DOHH2 (cell line): Measurements from ENCODE around the gene C20orf173.
A peak's percentile ranks its signal among the peaks of the same experiment; 100 is the strongest.

Source experiments
- H3F3A ChIP-seq: fragments of 200-600 bp; sonication (generic), shearing (Covaris generic); 2 replicates; pipeline ENCODE4 v1.6.0; 2016; ENCODE audit warnings: antibody characterized with exemption, mild to moderate bottlenecking; ENCODE audit not compliant: control insufficient read depth, insufficient read depth
- H3K27ac ChIP-seq: fragments of 200-600 bp; sonication (generic); 2 replicates; pipeline ENCODE4 v1.5.1; 2014; ENCODE audit warnings: low read depth, mild to moderate bottlenecking, low read length, moderate library complexity
- H3K27me3 ChIP-seq: fragments of 200-600 bp; sonication (generic); 2 replicates; pipeline ENCODE4 v1.6.1; 2014; ENCODE audit warnings: mild to moderate bottlenecking, low read length, mixed read lengths; ENCODE audit not compliant: control insufficient read depth
- H3K36me3 ChIP-seq: fragments of 200-600 bp; sonication (generic); 2 replicates; pipeline ENCODE4 v1.6.1; 2014; ENCODE audit warnings: mild to moderate bottlenecking, low read length, moderate library complexity, mixed read lengths; ENCODE audit not compliant: control insufficient read depth
- H3K4me1 ChIP-seq: fragments of 200-600 bp; sonication (generic); 2 replicates; pipeline ENCODE4 v1.6.1; 2014; ENCODE audit warnings: mild to moderate bottlenecking, low read length, mixed read lengths; ENCODE audit not compliant: control insufficient read depth
- H3K4me2 ChIP-seq: fragments of 200-600 bp; sonication (generic); 2 replicates; pipeline ENCODE4 v1.6.0; 2014; ENCODE audit warnings: mild to moderate bottlenecking, low read length, moderate library complexity
- H3K4me3 ChIP-seq: fragments of 200-600 bp; sonication (generic); 2 replicates; pipeline ENCODE4 v1.5.1; 2014; ENCODE audit warnings: mild to moderate bottlenecking, low read length, mixed read lengths
- H3K79me2 ChIP-seq: fragments of 200-600 bp; sonication (generic); 2 replicates; pipeline ENCODE4 v1.6.1; 2014; ENCODE audit warnings: mild to moderate bottlenecking, low read length, mixed read lengths; ENCODE audit not compliant: control insufficient read depth
- H3K9me2 ChIP-seq: fragments of 200-600 bp; sonication (generic); replicated peaks from 2 replicates; pipeline ENCODE4 v1.6.1; 2014; ENCODE audit warnings: mild to moderate bottlenecking, low read length, mixed read lengths; ENCODE audit not compliant: control insufficient read depth
- H3K9me3 ChIP-seq: fragments of 200-600 bp; sonication (generic); 2 replicates; pipeline ENCODE4 v1.6.1; 2014; ENCODE audit warnings: antibody characterized with exemption, low read length, mixed read lengths; ENCODE audit not compliant: control insufficient read depth, insufficient read depth
- H4K20me1 ChIP-seq: fragments of 200-600 bp; sonication (generic); 2 replicates; pipeline ENCODE4 v1.6.0; 2014; ENCODE audit warnings: low read depth, mild to moderate bottlenecking, antibody characterized with exemption, low read length, moderate library complexity; ENCODE audit not compliant: control insufficient read depth, insufficient read depth
- EZH2phosphoT487 ChIP-seq: fragments of 200-600 bp; sonication (generic); IDR thresholded peaks from 2 replicates; pipeline ENCODE4 v1.6.1; 2017; ENCODE audit warnings: borderline replicate concordance, mild to moderate bottlenecking, antibody characterized with exemption, low read length, moderate library complexity, mixed read lengths
- TF ChIP-seq, protein P1 (sequence below): fragments of 200-600 bp; sonication (generic); IDR thresholded peaks from one replicate; pipeline ENCODE4 v1.5.1; 2014; ENCODE audit warnings: antibody characterized with exemption, mild to moderate bottlenecking, low read depth, low read length; ENCODE audit not compliant: poor library complexity, severe bottlenecking

The C20orf173 gene

DNA sequence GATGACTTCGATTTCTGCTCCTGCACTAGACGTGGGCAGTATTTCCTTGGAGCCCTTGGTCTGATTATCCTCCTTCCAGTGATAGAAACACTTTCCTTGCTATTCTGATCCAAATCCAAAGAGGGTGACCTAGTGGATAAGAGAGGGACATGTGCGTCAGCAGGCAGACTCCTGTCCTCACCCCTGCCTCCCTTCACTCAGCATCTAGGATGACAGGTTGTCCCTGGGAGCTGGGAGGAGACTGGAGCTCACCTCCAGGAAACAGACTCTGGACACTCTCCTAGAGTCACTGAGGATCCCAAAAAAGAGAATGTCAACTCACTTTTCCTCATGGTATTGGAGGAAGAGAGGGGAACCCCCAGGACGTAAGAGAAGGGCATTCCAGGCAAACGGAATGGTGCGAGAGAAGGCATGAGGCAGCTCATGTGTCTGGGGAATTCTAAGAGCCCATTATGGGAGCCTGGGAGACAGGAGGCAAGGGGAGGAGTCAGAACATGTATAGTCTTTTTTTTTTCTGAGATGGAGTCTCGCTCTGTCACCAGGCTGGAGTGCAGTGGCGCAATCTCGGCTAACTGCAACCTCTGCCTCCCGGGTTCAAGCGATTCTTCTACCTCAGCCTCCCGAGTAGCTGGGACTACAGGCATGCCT is 2.2 kb downstream of the C20orf173 start:
- no peaks in the 10 kb centered on the region for H3K36me3 ChIP-seq
- H4K20me1 ChIP-seq, result no peaks in the 10 kb centered on the region
- no peaks in the 10 kb centered on the region for H3F3A ChIP-seq
- no peaks in the 10 kb centered on the region for H3K79me2 ChIP-seq
- H3K9me3 ChIP-seq, result no peaks in the 10 kb centered on the region
- TF ChIP-seq, protein P1, sequence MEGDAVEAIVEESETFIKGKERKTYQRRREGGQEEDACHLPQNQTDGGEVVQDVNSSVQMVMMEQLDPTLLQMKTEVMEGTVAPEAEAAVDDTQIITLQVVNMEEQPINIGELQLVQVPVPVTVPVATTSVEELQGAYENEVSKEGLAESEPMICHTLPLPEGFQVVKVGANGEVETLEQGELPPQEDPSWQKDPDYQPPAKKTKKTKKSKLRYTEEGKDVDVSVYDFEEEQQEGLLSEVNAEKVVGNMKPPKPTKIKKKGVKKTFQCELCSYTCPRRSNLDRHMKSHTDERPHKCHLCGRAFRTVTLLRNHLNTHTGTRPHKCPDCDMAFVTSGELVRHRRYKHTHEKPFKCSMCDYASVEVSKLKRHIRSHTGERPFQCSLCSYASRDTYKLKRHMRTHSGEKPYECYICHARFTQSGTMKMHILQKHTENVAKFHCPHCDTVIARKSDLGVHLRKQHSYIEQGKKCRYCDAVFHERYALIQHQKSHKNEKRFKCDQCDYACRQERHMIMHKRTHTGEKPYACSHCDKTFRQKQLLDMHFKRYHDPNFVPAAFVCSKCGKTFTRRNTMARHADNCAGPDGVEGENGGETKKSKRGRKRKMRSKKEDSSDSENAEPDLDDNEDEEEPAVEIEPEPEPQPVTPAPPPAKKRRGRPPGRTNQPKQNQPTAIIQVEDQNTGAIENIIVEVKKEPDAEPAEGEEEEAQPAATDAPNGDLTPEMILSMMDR, result no peak
- TF ChIP-seq EZH2phosphoT487, result no peak
- peaks cover 5% of the 10 kb centered on the region; the same call in 1 of the 2 replicates for H3K4me1 ChIP-seq
- H3K4me2 ChIP-seq, result no peak overlapping the region
- H3K9me2 ChIP-seq, result no peaks in the 10 kb centered on the region
- no peak overlapping the region for H3K4me3 ChIP-seq
- H3K27ac ChIP-seq, result no peak overlapping the region
- no peaks in the 10 kb centered on the region; the same call in 1 of the 2 replicates for H3K27me3 ChIP-seq

DNA sequence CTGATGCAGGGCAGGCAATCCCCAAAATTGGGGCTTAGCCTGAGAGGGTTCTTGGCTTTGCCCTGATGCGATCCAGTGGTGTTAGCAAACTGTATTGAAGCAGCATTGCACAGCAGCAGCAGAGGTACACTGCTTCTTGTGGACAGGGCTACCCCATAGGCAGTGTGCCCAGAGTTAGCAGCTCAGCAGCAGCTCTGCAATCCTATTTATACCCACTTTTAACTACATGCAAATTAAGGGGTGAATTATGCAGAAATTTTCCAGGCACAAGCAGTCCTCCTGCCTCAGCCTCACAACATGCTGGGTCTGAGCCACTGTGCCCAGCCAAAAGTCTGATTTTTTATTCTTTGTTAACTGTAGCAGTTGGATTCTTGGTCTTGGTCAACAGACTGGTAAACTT is 3.8 kb downstream of the C20orf173 start:
- H3K79me2 ChIP-seq, result no peaks in the 10 kb centered on the region
- H3K4me2 ChIP-seq, result no peak overlapping the region
- H3K4me3 ChIP-seq, result no peak overlapping the region
- H3K27me3 ChIP-seq, result no peaks in the 10 kb centered on the region
- peaks cover 5% of the 10 kb centered on the region; the same call in 1 of the 2 replicates for H3K4me1 ChIP-seq
- TF ChIP-seq, protein P1, result no peak
- TF ChIP-seq EZH2phosphoT487, result no peak
- H3K9me3 ChIP-seq, result no peaks in the 10 kb centered on the region
- no peak overlapping the region for H3K27ac ChIP-seq
- no peaks in the 10 kb centered on the region for H4K20me1 ChIP-seq
- no peaks in the 10 kb centered on the region for H3F3A ChIP-seq
- no peaks in the 10 kb centered on the region for H3K36me3 ChIP-seq
- H3K9me2 ChIP-seq, result no peaks in the 10 kb centered on the region

DNA sequence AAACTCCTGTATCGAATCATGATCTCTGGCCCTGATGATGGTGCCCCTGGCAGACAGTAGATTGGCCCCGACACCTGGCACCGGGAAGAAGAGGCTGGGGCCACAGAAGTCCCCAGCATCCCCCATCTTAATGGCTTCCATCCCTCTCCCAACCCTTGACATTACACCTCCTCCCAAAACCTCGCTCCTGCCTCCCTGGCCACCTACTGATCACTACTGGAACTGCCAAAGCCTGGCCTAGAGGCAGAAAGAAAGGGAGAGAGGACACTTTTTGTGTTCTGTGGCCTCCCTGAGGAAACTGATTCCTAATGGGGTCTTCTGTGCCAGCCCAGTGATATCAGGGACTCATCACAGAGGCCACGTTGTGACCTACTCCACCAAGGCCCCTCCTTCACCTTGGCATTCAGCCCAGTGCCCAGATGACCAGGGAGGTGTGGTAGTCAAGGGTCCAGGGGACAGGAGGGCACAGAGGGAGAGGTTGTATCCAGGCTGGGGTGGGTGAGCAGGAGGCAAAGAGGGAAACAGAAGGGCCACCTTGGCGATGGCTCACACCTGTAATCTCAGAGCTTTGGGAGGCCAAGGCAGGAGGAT is 6.1 kb downstream of the C20orf173 start:
- no peaks in the 10 kb centered on the region for H3K9me3 ChIP-seq
- peaks cover 5% of the 10 kb centered on the region; the same call in 1 of the 2 replicates for H3K4me1 ChIP-seq
- H3K9me2 ChIP-seq, result no peaks in the 10 kb centered on the region
- no peak overlapping the region for H3K27ac ChIP-seq
- no peak overlapping the region for H3K4me2 ChIP-seq
- H3K4me3 ChIP-seq, result no peak overlapping the region
- H3K36me3 ChIP-seq, result no peaks in the 10 kb centered on the region
- TF ChIP-seq, protein P1, result peak; percentile 76
- TF ChIP-seq EZH2phosphoT487, result no peak
- H3K79me2 ChIP-seq, result no peaks in the 10 kb centered on the region
- H3K27me3 ChIP-seq, result no peaks in the 10 kb centered on the region
- H3F3A ChIP-seq, result no peaks in the 10 kb centered on the region
- H4K20me1 ChIP-seq, result no peaks in the 10 kb centered on the region
